HG03039 (cell line): ENCODE measurements around the gene NTNG1.

Experiments used
- ATAC-seq: cut with Tn5 transposase; IDR thresholded peaks from one replicate; pipeline ENCODE4 v1.9.1; 2021; ENCODE audit warnings: mild to moderate bottlenecking, moderate library complexity; ENCODE audit not compliant: unreplicated experiment

Gene NTNG1

GRCh38 chr1:107487506-107487905 is 346.7 kb downstream of the NTNG1 start:
- no peak for ATAC-seq

- ATAC-seq: no peak
These were observed 350.7 kb downstream of the NTNG1 start for GRCh38 chr1:107491582-107491981.

- no peak for ATAC-seq
These were observed 352.4 kb downstream of the NTNG1 start for GRCh38 chr1:107493111-107493716.

GRCh38 chr1:107494061-107494460 is 353.2 kb downstream of the NTNG1 start:
- no peak for ATAC-seq

GRCh38 chr1:107496002-107496401 is 355.2 kb downstream of the NTNG1 start:
- ATAC-seq: no peak

GRCh38 chr1:107499139-107499744 is 358.4 kb downstream of the NTNG1 start:
- ATAC-seq: peak; percentile 98

- ATAC-seq: no peak
These were observed 360.3 kb downstream of the NTNG1 start for GRCh38 chr1:107501081-107501605.

- ATAC-seq: no peak
These were observed 369.5 kb downstream of the NTNG1 start for GRCh38 chr1:107510347-107510746.

GRCh38 chr1:107512836-107513235 is 372.0 kb downstream of the NTNG1 start:
- ATAC-seq: no peak

GRCh38 chr1:107514841-107515240 is 374.0 kb downstream of the NTNG1 start:
- no peak for ATAC-seq

GRCh38 chr1:107515702-107516101 is 374.9 kb downstream of the NTNG1 start:
- ATAC-seq: no peak

GRCh38 chr1:107523061-107523460 is 382.2 kb downstream of the NTNG1 start:
- no peak for ATAC-seq

GRCh38 chr1:107523736-107524135 is 382.9 kb downstream of the NTNG1 start:
- no peak for ATAC-seq

GRCh38 chr1:107524301-107524700 is 383.5 kb downstream of the NTNG1 start:
- no peak for ATAC-seq

GRCh38 chr1:107525145-107525544 is 384.3 kb downstream of the NTNG1 start:
- no peak for ATAC-seq

GRCh38 chr1:107525961-107526360 is 385.1 kb downstream of the NTNG1 start:
- no peak for ATAC-seq

GRCh38 chr1:107526524-107527198 is 385.8 kb downstream of the NTNG1 start:
- ATAC-seq: no peak

GRCh38 chr1:107529511-107530149 is 388.8 kb downstream of the NTNG1 start:
- ATAC-seq: peak; percentile 98

GRCh38 chr1:107530543-107530942 is 389.7 kb downstream of the NTNG1 start:
- no peak for ATAC-seq

GRCh38 chr1:107531065-107531908 is 390.4 kb downstream of the NTNG1 start:
- ATAC-seq: no peak

- no peak for ATAC-seq
These were observed 391.5 kb downstream of the NTNG1 start for GRCh38 chr1:107532318-107532717.
